Activated gamma-delta T cell (primary cell): Measurements from ENCODE around the gene PITPNC1.
"Not testable (repeated sequence)": the region's sequence is repeated elsewhere in the genome, so short reads cannot be mapped to it uniquely, and the experiment has no call there.

Experiments used
- DNase-seq: peaks from one replicate; lab custom pipeline; 2025; lab: John Stamatoyannopoulos, UW

The PITPNC1 gene

DNA sequence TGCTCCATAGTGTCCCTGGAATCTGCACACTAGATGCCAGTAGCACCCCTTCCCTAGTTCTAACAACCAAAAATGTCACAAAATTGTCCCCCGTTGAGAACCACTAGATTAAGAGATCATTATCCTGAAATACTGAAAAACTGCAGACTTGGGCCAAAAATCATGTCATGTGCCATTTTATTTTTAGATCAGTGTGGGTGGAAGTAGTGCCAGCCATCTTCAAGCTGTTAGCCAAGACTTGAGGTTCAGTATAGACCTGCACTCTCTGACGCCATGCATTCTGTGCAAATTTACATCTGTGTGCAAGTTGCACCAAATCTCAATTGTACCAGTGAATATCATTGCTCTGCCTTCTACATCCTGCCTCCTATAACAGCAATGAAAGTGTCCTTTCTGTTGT lies 309.2 kb downstream of the PITPNC1 start:
- no peak for DNase-seq

DNA sequence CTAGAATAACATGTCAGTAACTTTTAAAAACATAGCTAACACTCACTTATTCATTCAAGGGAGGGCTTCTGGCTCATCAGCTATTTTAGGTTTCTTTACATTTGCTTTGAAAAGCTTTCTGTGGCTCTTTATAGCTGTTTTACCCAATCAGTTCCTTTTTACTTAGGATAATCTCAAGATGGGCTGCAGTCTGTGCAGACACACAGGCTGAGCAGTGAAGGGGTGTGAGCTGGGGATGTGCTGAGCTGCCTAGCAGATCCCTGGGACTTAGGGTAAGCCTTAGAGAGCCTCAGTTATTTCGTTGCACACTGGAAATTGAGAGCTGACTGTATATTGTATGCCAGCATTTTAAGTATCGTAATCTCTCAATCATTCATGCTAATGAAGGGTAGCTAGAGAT lies 310.4 kb downstream of the PITPNC1 start:
- no peak for DNase-seq

GRCh38 chr17:67689534-67690177 lies 312.6 kb downstream of the PITPNC1 start:
- DNase-seq, result no peak

GRCh38 chr17:67693811-67694210 lies 316.7 kb downstream of the PITPNC1 start:
- DNase-seq, result no peak

GRCh38 chr17:67696347-67696746 lies 319.3 kb downstream of the PITPNC1 start:
- DNase-seq, result no peak

- no peak for DNase-seq
These were observed 319.9 kb downstream of the PITPNC1 start for GRCh38 chr17:67696853-67697498.

- DNase-seq, result no peak
These were observed 323.1 kb downstream of the PITPNC1 start for GRCh38 chr17:67700037-67700724.

- no peak for DNase-seq
These were observed 323.6 kb downstream of the PITPNC1 start for GRCh38 chr17:67700725-67701119.

- DNase-seq, result not testable (repeated sequence)
These were observed 325.8 kb downstream of the PITPNC1 start for GRCh38 chr17:67702861-67703260.

DNA sequence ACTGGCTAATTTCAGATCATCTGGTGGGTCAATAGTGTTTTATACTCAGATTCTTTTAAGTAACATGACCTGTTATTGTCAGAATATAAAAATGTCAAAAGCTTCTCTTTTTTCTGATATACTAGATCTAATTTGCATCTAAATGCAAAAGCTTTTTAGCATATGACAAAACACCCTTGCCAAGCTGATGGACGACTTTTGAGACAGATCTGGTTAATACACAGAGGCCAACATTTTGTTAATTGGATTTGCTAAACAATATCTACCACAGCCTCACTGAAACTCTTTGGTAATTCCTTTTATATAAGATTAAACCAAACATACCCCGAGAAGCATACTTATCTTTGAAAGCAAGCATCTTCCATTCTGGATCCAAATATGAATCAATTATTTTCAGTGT lies 330.4 kb downstream of the PITPNC1 start:
- DNase-seq, result no peak

DNA sequence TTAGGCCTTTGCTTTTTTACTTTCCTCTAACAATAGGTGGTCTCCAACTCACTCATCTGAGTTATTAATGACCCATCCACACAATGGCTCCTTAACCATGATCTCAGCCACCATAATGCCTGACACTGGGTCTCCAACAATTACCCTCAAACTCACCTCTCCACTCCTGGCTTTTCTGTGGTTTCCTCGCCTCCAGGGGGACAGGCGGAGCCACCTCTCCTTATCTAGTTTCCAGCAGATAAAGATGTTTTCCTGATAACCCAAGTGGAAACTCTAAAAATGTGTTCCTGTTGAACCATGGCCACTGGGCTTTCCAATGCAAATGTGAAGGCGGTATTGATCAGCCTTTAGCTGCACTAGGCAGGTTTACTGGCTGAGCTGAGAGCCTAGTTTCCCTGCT lies 331.3 kb downstream of the PITPNC1 start:
- no peak for DNase-seq

- DNase-seq, result no peak
These were observed 334.8 kb downstream of the PITPNC1 start for GRCh38 chr17:67711916-67712315.

- DNase-seq, result no peak
These were observed 335.3 kb downstream of the PITPNC1 start for GRCh38 chr17:67712375-67712774.

DNA sequence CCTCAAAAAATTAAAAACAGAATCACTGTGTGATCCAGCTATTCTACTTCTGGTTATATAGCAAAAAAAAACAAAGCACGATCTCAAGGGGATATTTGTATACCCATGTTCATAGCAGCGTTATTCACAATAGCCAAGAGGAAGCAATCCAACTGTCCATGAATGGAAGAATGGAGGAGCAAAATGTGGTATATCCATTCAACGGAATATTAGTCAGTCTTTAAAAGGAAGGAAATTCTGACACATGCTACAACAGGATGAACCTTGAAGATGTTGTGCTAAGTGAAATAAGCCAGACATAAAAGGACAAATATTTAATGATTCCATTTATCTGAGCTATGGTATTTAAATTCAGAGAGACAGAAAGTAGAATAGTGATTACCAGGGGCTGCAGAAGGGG lies 336.1 kb downstream of the PITPNC1 start:
- no peak for DNase-seq

DNA sequence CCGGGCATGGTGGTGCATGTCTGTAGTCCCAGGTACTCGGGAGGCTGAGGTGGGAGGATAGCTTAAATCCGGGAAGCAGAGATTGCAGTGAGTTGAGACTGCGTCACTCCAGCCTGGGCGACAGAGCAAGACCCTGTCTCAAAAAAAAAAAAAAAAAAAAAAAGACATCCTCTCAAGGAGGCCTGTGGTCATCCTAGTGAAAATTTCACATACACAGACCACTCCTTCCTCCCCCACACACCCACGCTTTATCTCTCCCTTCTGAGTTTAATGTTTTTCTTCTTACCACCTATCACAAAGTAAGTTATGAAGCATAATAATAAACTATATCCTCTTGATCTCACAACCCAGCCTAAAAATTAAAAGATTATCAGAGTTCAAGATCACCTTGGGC lies 339.3 kb downstream of the PITPNC1 start:
- no peak for DNase-seq

DNA sequence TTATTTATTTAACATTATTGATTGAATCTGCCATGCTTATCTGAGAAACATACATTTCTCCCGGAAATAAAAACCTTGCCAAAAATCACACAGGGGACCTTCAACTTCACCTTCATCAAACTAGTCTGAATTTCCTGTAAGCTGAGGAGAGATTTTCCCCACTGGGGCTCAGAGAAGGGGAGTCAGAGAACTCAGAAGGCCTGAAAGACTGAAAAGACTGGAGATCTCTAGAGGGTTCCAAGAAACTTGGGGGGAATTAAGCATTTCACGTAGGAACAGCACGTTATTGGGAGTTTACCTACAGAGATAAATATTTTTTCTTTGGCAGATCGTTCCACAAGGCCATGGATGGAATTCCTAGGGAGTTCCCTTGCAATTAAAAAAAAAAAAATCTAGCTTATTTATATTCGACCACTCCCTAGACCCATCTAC lies 340.1 kb downstream of the PITPNC1 start:
- DNase-seq, result no peak

GRCh38 chr17:67717624-67718324 lies 340.7 kb downstream of the PITPNC1 start, which contains the start of gene NOL11:
Gene NOL11, plus strand, starts transcription at chr17:67717936. Its CDS starts 12 bp downstream, at chr17:67717948.
- DNase-seq, result peak; percentile 98

GRCh38 chr17:67718325-67718941 lies 341.4 kb downstream of the PITPNC1 start:
- no peak for DNase-seq

- no peak for DNase-seq
These were observed 348.3 kb downstream of the PITPNC1 start for GRCh38 chr17:67725373-67725791.

DNA sequence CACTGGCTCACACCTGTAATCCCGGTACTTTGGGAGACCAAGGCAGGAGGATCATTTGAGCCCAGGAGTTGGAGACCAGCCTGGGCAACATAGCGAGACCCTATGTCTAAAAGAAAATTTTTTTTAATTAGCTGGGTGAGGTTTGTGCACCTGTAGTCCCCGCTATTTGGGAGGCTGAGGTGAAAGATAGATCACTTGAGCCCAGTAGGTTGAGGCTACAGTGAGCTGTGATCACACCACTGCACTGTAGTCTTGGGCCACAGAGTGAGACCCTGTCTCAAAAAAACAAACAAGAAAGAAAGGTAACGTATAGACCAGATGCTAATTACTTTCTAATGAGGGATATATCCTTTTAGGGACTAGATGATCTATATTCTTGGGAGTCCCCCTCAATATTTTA lies 348.7 kb downstream of the PITPNC1 start:
- no peak for DNase-seq

DNA sequence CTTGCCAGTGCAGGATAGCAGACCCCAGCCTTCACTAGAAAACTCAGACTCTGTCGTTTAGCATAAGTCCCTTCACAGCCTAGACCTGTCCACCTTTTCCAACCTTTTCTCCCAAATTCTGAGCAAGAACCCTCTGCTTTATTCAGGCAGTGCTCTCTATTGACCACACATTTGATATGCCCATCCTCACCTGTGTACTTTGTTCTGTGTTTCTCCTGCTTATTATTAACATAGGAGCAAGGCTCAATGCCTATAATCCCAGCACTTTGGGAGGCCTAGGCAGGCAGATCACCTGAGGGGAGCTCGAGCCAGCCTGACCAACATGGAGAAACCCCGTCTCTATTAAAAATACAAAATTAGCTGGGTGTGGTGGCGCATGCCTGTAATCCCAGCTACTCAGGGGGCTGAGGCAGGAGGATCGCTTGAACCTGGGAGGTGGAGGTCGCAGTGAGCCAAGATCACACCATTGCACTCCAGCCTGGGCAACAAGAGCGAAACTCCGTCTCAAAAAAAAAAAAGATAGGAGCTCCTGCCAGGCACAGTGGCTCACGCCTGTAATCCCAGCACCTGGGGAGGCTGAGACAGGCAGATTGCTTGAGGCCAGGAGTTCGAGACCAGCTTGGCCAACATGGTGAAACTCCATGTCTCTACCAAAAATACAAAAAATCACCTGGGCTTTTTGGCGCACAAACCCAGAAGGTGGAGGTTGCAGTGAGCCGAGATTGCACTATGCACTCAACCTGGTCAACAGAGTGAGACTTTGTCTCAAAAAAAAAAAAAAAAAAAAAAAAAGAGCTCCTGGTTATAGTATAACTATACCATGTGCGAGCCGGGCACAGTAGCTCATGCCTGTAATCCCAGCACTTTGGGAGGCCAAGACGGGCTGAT lies 350.3 kb downstream of the PITPNC1 start:
- not testable (repeated sequence) for DNase-seq
